Amniotic stem cell (primary cell): Measurements from ENCODE around the gene AHSG.

Experiments used
- DNase-seq: peaks from one replicate; lab custom pipeline; 2025; lab: John Stamatoyannopoulos, UW

The AHSG gene

DNA sequence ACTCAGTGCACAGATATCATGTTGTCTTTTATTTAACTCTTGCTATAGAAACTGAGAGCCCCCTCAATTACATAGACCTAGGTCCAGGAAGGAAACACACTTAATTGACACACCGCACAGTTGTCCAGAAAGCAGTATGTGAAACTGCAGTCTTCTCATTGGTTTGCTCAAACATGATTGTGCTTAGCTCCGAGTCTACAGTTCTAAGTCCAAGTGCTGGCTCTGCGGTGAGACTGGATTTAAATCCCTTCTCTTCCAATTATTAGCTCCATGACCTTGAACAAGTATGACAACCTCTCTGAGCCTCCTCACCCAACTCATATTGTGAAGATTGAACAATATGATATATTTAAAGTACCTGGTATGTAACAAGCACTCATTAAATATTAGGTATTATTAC, 19.0 kb upstream of the AHSG start:
- no peak for DNase-seq

DNA sequence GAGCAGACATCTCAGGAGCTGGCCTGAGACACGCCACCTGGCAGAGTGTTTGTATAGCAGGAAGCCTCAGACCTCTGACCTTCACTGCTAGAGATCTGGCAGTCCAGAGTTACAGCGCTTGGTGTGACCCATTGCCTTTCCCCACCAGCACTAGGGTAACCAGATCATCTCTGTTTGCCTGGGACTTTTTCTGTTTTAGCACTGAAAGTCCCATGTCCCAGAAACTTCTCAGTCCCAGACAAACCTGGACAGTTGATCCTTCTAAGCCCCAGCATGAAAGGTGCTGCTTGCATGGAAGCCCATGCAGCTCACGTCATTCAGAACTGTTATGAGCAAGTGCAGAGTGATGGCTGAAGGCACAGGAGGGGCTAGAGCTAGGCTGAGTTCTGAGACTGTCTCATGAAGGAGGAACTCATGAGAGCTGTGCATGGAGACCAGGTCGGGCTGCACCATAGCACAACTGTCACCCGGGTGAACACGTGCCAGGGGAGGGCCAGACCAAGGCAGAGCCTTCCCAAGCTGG, 18.2 kb upstream of the AHSG start:
- DNase-seq, result no peak

DNA sequence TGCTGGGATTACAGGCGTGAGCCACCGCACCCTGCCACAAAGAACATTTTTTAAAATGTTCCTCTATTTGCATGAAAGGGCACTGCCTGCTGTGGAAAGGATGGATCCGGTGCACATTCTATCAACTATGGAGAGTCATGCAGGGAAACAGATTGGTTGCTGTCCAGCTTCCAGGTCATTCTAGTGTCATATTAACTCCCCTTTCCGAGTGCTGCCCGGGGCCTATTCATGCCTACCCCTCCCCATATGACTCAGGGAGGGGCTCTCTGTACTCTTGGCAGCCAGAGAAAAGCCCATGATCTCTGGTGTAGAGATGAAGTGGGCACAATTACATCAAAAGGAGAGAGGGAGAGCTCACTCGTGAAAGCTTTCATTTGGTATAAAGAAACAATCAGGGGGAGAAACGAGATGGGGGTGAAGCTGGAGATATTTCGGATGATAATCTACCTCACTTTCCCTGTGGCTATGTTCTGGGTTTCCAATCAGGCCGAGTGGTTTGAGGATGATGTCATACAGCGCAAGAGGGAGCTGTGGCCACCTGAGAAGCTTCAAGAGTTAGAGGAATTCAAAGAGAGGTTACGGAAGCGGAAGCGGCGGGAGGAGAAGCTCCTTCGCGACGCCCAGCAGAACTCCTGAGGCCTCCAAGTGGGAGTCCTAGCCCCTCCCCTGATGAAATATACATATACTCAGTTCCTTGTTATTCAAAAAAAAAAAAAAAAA, 16.1 kb upstream of the AHSG start:
- no peak for DNase-seq

DNA sequence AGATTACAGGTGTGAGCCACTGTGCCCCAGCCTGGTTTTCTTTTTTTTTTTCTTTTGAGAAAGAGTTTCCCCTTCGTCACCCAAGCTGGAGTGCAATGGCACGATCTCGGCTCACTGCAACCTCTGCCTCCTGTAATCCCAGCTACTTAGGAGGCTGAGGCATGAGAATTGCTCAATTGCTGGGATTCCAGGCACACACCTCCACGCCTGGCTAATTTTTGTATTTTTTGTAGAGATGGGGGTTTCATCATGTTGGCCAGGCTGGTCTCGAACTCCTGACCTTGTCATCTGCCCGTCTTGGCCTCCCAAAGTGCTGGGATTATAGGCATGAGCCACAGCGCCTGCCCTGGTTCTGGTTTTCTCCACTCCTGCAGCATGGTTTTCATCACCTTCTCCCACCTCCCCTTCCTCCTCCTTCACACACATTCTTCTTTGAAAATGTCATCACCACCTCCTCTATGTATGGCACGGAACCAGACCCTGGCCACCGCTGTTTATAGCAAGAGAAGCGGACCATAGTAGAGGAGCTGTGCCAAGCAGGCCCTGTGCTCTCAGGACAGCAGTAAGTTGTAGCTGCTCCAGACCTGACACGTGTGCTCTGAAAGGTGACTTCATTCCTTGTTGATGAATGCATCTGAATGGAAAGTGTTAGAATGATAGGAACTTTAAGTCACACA, 14.6 kb upstream of the AHSG start:
- DNase-seq, result no peak

DNA sequence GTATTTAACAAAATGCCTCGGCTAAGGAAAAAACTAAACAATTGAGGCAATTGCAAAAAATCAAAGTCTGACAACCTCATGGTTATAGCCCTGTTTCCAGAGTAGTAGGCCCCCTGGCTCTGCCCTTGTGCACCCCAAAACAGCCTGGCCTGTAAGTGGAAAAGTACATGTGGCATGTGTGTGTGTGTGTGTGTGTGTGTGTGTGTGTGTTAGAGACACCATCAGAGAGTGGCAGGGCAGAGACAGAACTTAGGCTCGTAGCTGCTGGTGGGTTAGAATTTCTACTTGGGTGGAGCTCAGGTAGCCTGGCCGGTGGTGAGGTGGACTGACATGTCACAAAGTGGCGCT, 14.1 kb upstream of the AHSG start:
- DNase-seq, result no peak

DNA sequence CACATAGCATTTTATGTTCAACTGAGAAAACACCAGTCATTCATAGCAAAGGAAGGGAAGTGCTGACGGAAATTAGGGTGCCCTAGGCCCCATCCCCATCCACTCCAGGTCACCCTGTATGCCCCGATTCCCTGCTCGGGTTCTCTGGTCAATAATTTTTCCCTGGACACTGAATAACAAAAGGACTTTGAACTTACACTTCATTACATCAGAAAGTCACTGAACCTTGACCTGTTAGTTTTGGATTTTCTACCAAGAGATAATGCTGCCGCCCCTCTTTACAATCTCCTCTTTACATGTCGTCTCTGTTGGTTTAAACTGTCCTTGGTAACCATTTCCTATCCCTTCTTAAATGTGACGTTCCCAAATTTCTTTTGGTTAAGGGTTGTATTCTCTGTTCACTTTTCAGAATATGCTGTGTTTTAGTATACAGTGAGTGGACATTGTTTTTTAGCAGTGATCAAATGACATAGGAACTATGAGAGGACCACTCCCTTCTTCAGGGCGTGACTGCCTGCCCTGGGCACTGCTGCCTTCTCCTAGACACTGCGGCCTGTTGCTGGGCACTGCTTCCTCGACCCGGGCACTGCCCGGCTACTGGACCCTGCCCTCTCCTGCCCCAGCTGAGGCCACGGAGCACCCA, 13.6 kb upstream of the AHSG start:
- no peak for DNase-seq

DNA sequence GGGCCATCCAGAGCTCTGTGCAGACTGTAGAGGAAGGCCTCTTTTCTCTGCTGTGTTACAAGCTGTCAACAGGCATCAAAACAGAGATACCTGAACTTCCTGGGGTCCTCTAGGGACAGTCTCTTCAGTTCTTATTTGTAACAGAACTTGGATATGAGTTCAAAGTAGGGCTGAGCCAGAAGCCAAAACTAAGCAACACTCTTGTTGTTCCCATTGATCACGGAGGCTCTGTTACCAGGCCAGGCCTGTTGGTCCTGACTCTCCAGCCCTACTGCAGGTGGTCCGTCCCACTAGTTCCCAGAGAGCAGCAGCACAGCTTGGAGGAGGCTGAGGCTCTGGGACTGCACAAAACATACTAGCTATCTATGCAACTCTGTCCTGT, 13.1 kb upstream of the AHSG start:
- DNase-seq, result no peak

DNA sequence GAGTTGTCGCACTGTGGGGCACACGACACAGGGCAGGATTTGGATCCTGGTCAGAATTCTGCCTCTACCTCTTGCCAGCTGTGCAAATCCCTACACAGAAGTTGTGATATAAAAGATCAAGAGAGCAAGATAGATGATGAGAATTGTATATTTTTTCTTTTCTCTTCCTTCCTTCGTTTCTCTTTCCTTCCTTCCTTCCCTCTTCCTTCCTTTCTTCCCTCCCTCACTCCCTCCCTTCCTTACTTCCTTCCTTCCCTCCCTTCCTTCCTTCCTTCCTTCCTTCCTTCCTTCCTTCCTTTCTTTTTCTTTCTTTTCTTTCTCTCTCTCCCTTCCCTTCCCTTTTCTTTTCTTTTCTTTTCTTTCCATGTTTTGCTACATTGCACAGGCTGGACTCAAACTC, 12.0 kb upstream of the AHSG start:
- no peak for DNase-seq

DNA sequence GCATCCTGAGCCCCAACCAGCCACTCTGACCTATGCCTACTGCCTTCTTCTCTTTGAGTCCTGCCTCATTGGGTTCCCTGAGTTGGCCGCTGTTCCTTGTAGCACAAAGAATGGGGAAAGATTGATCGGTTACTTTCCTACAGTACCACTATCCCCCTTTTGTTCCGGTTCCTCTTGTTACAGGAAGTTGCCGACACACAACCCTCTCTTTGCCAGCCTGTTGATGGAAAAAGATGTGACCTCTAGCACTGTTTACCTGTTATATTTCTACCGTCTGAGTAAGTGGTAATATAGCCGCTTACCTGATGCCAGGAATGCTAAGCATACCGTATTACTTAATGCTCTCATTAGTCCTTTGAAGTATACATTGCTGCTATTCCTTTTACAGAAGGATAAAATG, 9.7 kb upstream of the AHSG start:
- no peak for DNase-seq

DNA sequence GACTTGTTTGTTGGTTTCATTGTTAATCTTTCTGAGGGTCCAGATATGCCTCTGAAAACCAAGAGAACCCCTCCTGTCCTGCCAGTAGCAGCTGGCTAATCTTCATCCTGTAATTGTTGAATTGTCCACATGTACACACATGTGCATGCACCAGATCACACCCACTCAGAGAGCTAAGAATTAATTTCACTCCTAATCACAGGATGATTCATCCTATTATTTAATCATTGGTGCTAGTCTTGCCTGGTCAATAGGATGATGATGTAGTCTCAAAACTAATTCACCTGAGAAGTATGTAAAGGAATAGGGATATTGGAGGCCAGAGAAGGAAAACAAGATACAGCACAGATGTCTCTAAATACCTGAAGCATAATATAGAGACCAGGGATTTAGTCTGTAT, 7.8 kb upstream of the AHSG start:
- DNase-seq, result no peak

DNA sequence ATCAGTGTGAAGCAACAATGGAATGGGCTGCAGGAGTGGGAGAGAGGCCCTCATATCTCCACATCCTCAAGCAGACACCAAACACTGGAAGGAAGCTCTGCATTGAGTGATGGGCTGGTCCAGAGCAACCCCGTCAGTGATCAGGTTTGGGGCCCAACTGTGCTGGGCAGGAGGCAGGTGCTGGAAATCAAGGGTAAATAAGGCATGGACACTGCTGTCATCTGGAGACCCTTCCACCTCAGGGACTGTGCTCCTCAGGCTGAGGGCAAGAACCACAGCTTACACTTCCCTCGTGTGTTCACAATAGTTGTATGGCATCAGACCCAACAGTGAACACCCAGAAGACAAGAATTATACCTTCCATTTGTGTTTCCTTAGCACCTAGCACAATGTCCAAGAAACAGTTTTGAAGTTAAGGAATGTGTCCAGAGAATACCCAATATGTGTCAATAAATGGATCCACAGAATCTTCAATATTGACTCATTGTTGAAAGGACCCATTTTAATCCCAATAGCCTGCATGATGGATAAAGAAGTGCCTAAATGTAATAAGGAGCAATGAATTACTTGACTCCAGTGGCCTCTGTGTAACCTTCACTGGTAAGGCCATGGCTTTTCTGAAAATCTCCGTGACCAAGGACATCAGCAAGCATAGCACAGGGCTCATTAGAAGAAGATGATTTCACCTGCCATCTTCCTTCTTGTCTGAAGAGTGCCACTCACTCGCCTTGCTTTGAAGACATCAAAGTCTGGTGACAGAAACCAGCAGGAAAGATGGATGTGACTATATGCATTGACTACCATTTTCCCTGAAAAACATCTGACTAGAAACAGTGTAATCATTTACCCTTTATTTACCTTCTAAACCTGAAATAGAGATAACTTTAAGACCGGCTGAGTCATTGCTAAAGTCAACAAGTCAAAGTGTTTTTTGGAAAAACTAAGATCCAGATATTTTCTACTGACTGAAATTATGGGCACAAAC, 7.0 kb upstream of the AHSG start:
- no peak for DNase-seq

DNA sequence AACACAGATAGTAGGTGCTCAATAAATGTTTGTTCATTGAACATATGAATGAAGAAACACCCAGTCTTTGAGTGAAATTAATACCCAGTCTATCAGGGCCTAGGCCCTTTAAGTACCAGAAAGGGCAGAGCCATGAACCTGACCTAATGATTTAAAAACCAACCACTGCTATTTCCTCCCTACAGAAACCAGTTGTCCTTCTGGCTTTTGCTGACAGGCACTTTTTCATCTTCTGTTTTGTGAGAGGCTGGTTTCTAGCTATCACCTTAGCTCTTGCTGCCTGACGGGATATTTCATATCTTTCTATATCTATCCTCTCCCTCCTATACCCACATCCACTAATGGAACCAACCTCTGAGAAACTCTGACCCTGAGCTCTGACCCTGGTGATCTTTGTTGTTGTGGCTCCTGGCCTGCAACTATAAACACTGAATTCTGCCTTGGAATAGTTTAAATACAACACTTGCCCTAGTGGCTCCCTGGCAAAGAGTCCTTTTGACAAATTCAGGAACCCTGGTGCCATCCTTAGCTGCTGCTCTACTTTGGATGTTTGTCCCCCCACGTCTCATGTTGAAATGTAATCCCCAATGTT, 4.1 kb upstream of the AHSG start:
- no peak for DNase-seq

DNA sequence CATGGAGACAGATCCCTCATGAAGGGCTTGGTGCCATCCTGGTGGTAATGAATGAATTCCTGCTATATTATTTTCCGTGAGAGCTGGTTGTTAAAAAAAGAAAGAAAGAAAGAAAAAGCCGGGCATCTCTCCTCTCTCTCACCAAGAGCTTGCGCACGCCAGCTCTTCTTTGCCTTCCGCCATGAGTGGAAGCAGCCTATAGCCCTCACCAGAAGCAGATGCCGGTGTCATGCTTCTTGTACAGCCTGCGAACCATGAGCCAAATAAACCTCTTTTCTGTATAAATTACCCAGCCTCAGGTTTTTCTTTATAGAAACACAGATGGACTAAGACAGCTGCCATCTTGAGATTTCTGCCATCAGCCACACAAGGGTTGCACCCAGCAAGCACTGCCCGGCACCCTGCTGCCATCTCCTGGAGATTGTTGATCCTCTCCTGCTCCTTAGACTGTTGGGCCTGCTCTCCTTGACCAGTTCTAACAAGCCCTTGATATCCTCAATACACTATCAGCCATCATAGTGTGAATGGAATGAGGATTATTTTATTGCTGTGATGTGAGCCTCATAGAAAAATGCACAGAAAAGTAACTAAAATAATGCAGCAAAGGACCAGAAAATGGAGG, 3.5 kb upstream of the AHSG start:
- no peak for DNase-seq

DNA sequence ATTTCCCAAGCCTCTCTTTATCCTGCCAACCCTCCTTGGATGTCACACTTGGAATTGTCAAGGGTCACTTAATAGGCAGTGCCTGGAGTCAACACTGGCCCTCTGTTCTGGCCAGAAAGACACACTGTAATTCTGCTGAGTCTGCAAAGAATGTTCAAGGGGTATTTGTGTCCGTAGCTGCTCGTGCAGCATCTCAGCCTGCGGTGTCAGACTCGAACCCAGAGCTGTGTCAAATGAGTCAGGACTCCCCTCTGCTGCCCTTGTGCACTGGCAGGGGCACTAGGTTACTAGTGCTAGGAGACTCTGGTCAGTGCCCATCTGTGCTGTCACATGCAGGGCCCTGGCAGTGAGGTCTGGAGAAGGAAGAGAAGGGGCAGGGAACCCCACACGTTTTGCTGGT, 795 bp upstream of the AHSG start:
- no peak for DNase-seq

DNA sequence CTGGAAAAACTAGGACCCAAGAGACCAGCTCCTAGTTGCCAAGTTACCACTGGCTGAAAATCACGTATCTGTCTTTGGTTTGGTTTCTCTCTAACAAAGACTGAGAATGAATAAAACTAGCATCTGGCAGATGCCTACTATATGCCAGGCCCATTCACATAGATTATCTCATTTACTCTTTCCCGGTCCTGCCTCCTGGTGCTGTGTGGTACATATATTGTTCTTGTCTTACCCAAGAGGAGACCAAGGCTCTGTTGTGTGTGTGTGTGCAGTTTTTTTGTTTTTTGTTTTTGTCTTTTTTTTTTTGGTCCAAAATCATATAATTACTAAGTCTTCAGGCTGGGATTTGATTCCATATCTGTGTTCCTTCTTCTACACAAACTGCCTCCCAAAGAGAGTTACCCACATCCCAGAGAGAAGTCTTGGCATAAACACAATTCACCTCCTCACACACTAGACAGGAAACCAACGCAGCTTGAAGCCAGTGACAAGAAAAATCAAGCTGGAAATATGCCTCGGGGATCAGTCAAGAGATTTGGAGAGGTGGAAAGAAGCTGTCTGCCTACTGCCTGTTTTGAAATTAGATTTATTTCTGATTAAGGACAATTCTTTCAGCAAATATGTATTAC, 891 bp downstream of the AHSG start:
- DNase-seq, result no peak

DNA sequence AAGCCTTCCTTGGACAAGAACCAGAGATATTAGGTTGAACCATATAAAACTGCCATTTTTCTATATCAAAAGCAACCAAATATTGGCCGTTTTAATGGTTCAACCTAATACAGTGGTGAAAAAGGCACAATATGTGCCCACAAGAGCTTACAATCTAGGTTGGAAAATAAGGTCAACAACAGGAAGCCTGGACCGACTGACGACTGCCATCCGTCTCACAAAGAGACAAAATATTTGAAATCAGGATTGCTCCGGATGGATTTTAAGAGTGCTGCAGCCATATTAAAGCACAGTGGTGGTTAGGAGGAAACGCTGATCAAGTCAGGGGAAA, 1.4 kb downstream of the AHSG start:
- no peak for DNase-seq

DNA sequence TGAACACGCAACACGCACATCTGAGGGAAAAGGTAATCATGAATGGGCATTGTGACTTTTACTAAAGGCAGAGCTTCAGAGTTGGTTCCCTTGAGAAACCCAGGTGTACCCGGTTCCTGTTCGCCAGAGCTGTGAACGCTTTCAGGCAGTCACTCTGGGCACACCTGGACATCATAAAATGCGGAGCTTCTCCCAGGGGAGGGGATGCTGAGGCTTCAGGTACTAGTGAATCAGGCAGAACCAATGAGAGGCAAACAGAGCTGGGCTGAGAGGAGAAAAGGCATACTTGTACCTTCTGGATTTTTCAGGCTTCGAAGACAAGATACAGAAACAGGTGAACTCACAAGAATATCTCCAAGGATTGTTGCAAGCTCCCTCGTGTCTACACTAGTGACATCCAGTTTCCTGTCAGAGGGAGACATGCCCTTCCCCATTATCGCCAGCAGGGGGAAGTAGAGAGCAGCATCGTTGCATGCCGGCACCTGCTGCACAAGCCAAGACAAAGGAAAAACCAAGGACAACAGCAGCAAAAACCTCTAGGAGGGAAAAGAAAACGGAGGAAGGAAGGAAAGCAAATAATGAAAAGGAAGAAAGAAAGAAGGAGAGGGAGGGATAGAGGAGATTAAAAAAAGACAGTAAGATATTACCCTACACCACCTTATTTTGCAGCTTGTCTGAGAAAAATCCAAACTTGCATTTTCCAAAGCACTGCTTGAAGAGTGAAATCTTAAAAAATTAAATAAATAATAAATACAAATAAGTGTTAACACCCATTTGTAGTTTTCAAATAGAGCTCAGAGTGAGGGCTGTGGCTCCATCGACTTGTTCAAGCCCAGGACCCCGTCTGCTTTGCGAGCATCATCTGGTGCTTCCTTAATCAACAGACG, 2.0 kb downstream of the AHSG start:
- no peak for DNase-seq

DNA sequence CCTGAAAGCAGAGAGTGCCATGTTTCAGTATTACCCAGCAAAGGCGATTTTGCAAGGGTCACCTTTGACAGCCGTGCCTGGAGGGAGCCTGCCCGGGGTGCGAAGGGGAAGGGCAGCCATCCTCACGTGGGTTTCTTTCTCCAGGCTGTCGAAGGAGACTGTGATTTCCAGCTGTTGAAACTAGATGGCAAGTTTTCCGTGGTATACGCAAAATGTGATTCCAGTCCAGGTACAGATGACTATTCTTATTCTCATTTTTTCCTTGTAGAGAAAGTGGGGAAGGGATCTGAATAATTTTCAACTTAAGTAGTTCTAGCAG, 3.4 kb downstream of the AHSG start:
- DNase-seq, result no peak

DNA sequence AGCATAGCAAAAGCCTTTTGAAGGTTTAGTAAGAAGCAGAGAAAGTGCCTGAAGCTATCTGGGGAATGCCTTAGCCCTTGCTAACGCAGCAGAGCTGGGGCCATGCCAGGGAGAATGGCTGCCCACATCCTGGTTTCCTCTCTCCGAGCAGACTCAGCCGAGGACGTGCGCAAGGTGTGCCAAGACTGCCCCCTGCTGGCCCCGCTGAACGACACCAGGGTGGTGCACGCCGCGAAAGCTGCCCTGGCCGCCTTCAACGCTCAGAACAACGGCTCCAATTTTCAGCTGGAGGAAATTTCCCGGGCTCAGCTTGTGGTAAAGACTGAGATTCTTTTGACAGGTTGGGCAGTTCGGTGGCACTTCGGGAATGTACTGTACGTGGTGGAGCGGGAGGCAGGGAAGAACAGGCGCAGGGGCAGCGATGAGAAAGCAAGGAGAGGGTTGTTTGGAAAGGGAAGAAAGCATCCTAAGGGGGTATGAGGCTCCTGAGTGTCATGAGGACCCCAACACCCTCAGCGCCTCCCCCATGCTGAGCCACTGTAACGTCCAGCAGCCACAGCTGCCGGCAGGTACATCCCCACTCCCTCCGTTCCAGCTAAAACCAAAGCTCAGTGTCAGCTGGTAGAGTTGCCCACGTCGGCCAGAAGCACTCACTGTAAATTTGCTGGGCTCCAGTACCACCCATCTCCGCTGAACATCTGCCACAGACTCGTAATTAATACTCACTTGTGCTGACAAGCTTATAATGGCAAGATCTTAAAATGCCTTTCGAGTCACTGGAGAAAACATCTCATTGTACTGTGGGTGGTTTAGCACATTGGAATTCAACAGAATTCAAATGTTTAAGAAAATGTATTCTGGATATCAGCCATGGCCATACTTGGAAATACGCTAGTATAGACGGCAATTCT, 4.4 kb downstream of the AHSG start:
- peak; percentile 98 for DNase-seq
